Sigmoid colon (tissue), 7 donors: ENCODE results near the gene KLRB1. TPM values are rescaled to one million over a fixed set of nuclear protein-coding genes. Genes with fewer than 3 reads are reported as not detected.

Source experiments
- polyA plus RNA-seq, 3 donors: library from polyadenylated mRNA; stranded (reverse); fragments of 200-250 nt; gene quantifications; one replicate each; pipeline ENCODE4 v1.2.3, GENCODE V29; 2013
- small RNA-seq, 3 donors: library from RNA; depleted of rRNA; stranded (forward); fragments of <200 nt; gene quantifications; one replicate each; pipeline ENCODE3, GENCODE V24; 2016
- total RNA-seq, 4 donors: library from RNA; depleted of rRNA; stranded (reverse); fragments of >200 nt; gene quantifications; one replicate each; pipeline ENCODE4 v1.1.0, GENCODE V29; 2016
- donor health status: healthy with polysubstance abuse.
- donor health status: Bipolar disorder and iron deficiency.
- donor health status: healthy.

The KLRB1 gene
- total and polyA plus RNA-seq, 7 donors = 0.49 to 3.6 (median 1.4) TPM; not detected in 1

Small RNAs within 50 kb of the gene (small RNA-seq; reads per million reads assigned to genes)
- 0 reads per million in 3 donors for gene AC010186.4
- 0 reads per million in 3 donors for gene RNU6-700P

Other genes starting within 250 kb of the KLRB1 start
- gene CLEC2D, start 61.8 kb upstream of the KLRB1 start, total RNA-seq = 10 to 100 TPM in 1 of 4 donors, 1 to 10 TPM in 3; 6.4 to 18.6 (median 8.8) TPM
- 10 to 100 TPM in 1 of 3 donors, 1 to 10 TPM in 1, under 1 TPM in 1; 0.69 to 24.0 (median 1.2) TPM for gene CLEC2D, start 61.8 kb upstream of the KLRB1 start, polyA plus RNA-seq
- not detected for gene CLECL1, start 125.2 kb upstream of the KLRB1 start, total RNA-seq
- 1 to 10 TPM in 1 of 3 donors, not detected in 2; 4.5 TPM for gene CLECL1, start 125.2 kb upstream of the KLRB1 start, polyA plus RNA-seq
- 1 to 10 TPM; 2.7 to 7.8 (median 3.6) TPM for gene CD69, start 153.0 kb upstream of the KLRB1 start, total RNA-seq
- gene CD69, start 153.0 kb upstream of the KLRB1 start, polyA plus RNA-seq = 10 to 100 TPM in 1 of 3 donors, 1 to 10 TPM in 2; 2.3 to 31.4 (median 3.0) TPM
- 1 to 10 TPM in 2 of 4 donors, not detected in 2; 2.1 to 2.2 TPM for gene KLRF1, start 219.6 kb upstream of the KLRB1 start, total RNA-seq
- gene KLRF1, start 219.6 kb upstream of the KLRB1 start, polyA plus RNA-seq = 1 to 10 TPM in 1 of 3 donors, under 1 TPM in 1, not detected in 1; 0.35 to 1.2 TPM